Measurements from ENCODE around the gene QPCT.

- TF ChIP-seq CTCF (IDR thresholded peaks at IDR 0.05) (no peak), POLR2AphosphoS5 (IDR thresholded peaks at IDR 0.05) (no peak), POLR2A (IDR thresholded peaks at IDR 0.05; ENCODE audit: low read depth) (no peak), EP300 (IDR thresholded peaks at IDR 0.05) (no peak)
Measured at GRCh38 chr2:37300146-37300545, 44.3 kb upstream of the QPCT start.
